Endodermal cell (in vitro differentiated cells): ENCODE data around the gene SHISA9. TPM values are rescaled to one million over a fixed set of nuclear protein-coding genes. Genes with fewer than 3 reads are reported as not detected.

Experiments
- DNase-seq: peaks from one replicate; pipeline ENCODE4 v3.0.0-alpha.2; 2017
- H3K27ac ChIP-seq: 2 replicates; pipeline ENCODE4 v1.5.1; 2013; ENCODE audit warnings: mild to moderate bottlenecking, low read depth, low read length, moderate library complexity
- H3K27me3 ChIP-seq: 2 replicates; pipeline ENCODE4 v1.6.1; 2013; ENCODE audit warnings: mild to moderate bottlenecking, low read length, moderate library complexity; ENCODE audit not compliant: insufficient read depth, control insufficient read depth, poor library complexity, severe bottlenecking
- H3K36me3 ChIP-seq: 2 replicates; pipeline ENCODE4 v1.7.0; 2013; ENCODE audit warnings: mild to moderate bottlenecking, low read length, moderate library complexity; ENCODE audit not compliant: control insufficient read depth, insufficient read depth
- H3K4me1 ChIP-seq: one replicate; pipeline ENCODE4 v1.7.0; 2013; ENCODE audit warnings: low read length; ENCODE audit not compliant: control insufficient read depth, insufficient read depth
- H3K4me3 ChIP-seq: 2 replicates; pipeline ENCODE4 v1.5.1; 2013; ENCODE audit warnings: mild to moderate bottlenecking, low read length, moderate library complexity
- H3K9ac ChIP-seq: 2 replicates; pipeline ENCODE4 v1.6.1; 2013; ENCODE audit warnings: mild to moderate bottlenecking, low read length, moderate library complexity; ENCODE audit not compliant: poor library complexity, severe bottlenecking; ENCODE audit errors: extremely low read depth
- H3K9me3 ChIP-seq: 2 replicates; pipeline ENCODE4 v1.6.1; 2013; ENCODE audit warnings: mild to moderate bottlenecking, low read length, moderate library complexity; ENCODE audit not compliant: control insufficient read depth
- H3K27ac Mint-ChIP-seq: 2 replicates; pipeline ENCODE4 v1.8.0; 2020; ENCODE audit warnings: mixed read lengths
- H3K27me3 Mint-ChIP-seq: 2 replicates; pipeline ENCODE4 v1.8.0; 2021; ENCODE audit warnings: mild to moderate bottlenecking, mixed read lengths; ENCODE audit not compliant: insufficient read depth
- H3K36me3 Mint-ChIP-seq: 2 replicates; pipeline ENCODE4 v1.8.0; 2020; ENCODE audit warnings: low read depth, mixed read lengths
- H3K4me1 Mint-ChIP-seq: 2 replicates; pipeline ENCODE4 v1.8.0; 2020; ENCODE audit warnings: mixed read lengths
- H3K4me3 Mint-ChIP-seq: 2 replicates; pipeline ENCODE4 v1.8.0; 2020; ENCODE audit warnings: mild to moderate bottlenecking, moderate library complexity, mixed read lengths
- H3K9me3 Mint-ChIP-seq: 2 replicates; pipeline ENCODE4 v1.8.0; 2020; ENCODE audit warnings: mild to moderate bottlenecking, mixed read lengths
- WGBS, 2 experiments: methylation state at CpG; one replicate each; pipeline versions ENCODE4 v1.1.5 to v1.1.7; 2013; ENCODE audit warnings: missing lambda C conversion rate in 2 of 2, mixed read lengths in 1 of 2; ENCODE audit not compliant: insufficient coverage in 1 of 2, insufficient read length in 1 of 2; 5-methylcytosine and 5-hydroxymethylcytosine counted together
- total RNA-seq, 2 donors: library from RNA; stranded (reverse); fragmentation: NEBNext Ultra II Directional in 1 of 2; extraction: Animal tissue kit (Norgen Biotek cat#: 25700) in 1 of 2; gene quantifications; 2 replicates in 1 of 2; 3 replicates in 1 of 2; pipeline ENCODE4 v1.2.1, GENCODE V29; 2021
- TF ChIP-seq, protein P1 (sequence below): fragments of 200-600 bp; sonication (generic); conservative IDR thresholded peaks from 2 replicates; pipeline ENCODE4 v1.5.0; 2021; ENCODE audit warnings: antibody characterized with exemption, mild to moderate bottlenecking

Gene SHISA9
- total RNA-seq, 2 donors from 2014 or later: 5.2 to 27.8 TPM

DNA sequence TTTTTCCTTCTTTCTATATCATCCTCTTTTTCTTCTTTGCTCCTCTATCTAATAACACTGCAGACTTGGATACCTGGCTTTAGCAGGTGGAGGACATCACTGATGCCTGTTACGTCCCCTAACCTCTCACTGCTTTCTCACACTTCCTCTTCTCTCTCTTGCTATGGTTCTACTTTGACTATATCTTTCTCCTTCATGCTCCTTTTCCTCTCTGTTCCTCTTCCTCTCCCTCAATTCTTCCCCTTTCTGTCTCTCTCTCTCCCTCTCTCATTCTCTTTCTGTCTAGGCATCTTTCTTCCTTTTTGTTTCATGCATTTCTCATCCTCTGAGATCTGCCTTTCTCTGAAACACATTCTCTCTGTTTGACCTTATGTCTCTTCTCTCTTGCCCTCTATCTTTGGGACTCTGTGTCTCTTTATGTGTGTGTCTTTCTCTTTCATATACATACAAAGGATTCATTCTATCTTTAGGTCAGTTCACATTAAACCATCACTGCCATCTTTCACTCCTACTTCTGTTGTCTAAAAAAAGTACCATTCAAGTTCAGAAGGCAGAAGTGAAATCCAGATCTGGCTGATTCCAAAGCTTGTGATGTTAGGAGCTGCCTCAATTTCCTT is 353.7 kb downstream of the SHISA9 start:
- H3K9ac ChIP-seq: no peak overlapping the region
- Mint-ChIP-seq H3K36me3 (peaks cover 7% of the 10 kb centered on the region), H3K4me1 (peaks cover 2% of the 10 kb centered on the region), H3K27me3 (no peaks in the 10 kb centered on the region), H3K4me3 (no peak overlapping the region), H3K9me3 (peaks cover 22% of the 10 kb centered on the region), H3K27ac (no peak overlapping the region)
- TF ChIP-seq, protein P1, sequence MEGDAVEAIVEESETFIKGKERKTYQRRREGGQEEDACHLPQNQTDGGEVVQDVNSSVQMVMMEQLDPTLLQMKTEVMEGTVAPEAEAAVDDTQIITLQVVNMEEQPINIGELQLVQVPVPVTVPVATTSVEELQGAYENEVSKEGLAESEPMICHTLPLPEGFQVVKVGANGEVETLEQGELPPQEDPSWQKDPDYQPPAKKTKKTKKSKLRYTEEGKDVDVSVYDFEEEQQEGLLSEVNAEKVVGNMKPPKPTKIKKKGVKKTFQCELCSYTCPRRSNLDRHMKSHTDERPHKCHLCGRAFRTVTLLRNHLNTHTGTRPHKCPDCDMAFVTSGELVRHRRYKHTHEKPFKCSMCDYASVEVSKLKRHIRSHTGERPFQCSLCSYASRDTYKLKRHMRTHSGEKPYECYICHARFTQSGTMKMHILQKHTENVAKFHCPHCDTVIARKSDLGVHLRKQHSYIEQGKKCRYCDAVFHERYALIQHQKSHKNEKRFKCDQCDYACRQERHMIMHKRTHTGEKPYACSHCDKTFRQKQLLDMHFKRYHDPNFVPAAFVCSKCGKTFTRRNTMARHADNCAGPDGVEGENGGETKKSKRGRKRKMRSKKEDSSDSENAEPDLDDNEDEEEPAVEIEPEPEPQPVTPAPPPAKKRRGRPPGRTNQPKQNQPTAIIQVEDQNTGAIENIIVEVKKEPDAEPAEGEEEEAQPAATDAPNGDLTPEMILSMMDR: no peak
- WGBS, 2 experiments: 97% methylated on average over 1 of the region's 1 CpG; no CpG with 5 or more reads in 1 of the 2 experiments
- no peaks in the 10 kb centered on the region for H3K27me3 ChIP-seq
- peaks cover 22% of the 10 kb centered on the region for H3K9me3 ChIP-seq
- no peak for DNase-seq
- H3K4me1 ChIP-seq: no peaks in the 10 kb centered on the region
- H3K36me3 ChIP-seq: no peaks in the 10 kb centered on the region
- H3K27ac ChIP-seq: no peak overlapping the region
- H3K4me3 ChIP-seq: no peak overlapping the region

DNA sequence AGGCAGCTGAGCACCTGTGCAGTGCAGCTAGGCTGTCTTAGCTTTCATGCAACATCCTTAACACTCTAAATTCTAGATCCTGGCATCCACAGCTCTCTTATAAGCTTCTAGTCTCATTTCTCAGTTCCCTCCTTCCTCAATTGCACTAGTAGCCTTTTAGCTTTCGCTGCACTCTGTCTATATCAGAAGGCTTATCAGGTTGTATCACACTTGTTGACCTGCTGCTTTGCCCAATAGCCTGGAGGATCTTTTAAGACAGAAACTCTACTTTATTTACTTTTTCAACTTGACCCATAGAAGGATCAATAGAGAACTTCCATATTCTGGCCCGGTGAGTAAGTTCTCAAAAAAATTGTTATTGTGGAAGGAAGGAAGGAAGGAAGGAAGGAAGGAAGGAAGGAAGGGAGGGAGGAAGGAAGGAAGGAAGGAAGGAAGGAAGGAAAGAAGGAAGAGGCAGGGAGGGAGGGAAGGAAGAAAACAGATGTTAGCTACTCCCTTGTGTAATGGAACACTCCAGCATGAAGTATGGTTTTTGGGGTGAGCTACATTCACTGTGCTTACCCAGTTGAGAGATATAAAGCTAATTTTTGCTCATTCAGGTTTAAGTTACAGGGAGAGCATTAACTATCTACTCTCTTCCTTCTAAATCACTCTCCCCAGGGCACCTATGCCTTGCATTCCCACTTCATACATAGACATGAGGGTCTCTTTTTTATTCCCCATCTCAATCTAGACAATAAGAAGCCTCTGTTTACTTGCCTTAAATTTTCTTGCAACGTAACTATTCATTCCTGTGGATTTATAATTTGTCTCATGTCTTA is 361.1 kb downstream of the SHISA9 start:
- H3K4me1 ChIP-seq: no peaks in the 10 kb centered on the region
- Mint-ChIP-seq H3K4me3 (no peak overlapping the region), H3K27me3 (peaks cover 3% of the 10 kb centered on the region), H3K4me1 (no peaks in the 10 kb centered on the region), H3K36me3 (peaks cover 20% of the 10 kb centered on the region), H3K27ac (no peak overlapping the region), H3K9me3 (peaks cover 41% of the 10 kb centered on the region)
- 69 to 94% methylated on average over 2 to 3 of the region's 3 CpGs for WGBS, 2 experiments
- H3K9ac ChIP-seq: no peak overlapping the region
- H3K9me3 ChIP-seq: peaks cover 41% of the 10 kb centered on the region
- DNase-seq: no peak
- no peak overlapping the region for H3K4me3 ChIP-seq
- no peaks in the 10 kb centered on the region for H3K36me3 ChIP-seq
- H3K27me3 ChIP-seq: no peaks in the 10 kb centered on the region
- TF ChIP-seq, protein P1: no peak
- H3K27ac ChIP-seq: no peak overlapping the region

DNA sequence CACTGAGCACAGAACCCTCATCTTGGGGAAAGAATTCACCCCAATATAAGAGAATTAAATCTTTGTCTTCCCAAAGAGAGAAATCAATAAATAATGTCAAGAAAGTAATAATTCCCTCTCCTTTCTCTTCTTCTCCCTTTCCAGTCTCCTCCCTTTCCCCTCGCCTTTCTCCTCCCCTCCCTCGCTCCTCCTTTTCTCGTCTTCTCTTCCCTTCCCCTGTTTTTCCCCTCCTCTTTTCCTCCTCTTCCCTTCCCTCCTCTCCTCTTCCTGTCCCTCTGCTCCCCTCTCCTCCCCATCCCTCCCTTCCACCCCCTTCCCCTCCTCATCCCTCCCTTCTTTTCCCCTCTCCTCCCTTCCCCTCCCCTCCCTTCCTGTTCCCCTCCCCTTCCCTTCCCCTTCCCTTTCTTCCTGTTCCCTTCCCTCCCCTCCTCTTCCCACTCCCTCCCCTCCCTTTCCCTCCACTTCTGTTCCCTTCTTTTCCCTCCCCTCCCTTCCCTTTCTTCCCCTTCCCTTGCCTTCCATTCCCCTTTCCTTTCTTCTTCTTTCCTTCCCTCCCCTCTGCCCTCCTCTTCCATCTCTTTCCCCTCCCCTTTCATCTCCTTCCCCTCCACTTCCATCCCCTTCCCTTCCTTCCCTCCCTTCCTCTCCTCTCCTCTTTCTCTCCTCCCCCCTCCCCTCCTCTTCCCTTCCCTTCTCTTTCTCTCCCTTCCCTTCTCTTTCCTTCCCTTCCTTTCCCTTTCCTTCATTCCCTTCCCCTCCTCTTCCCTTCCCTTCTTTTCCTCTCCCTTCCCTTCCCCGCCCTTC is 363.6 kb downstream of the SHISA9 start:
- peaks cover 21% of the 10 kb centered on the region for H3K9me3 ChIP-seq
- H3K4me3 Mint-ChIP-seq: no peak overlapping the region
- no peak overlapping the region for H3K27ac Mint-ChIP-seq
- TF ChIP-seq, protein P1: no peak
- WGBS, 2 experiments: 91 to 100% methylated on average over 3 to 4 of the region's 4 CpGs
- H3K27me3 ChIP-seq: no peaks in the 10 kb centered on the region
- peaks cover 3% of the 10 kb centered on the region for H3K27me3 Mint-ChIP-seq
- H3K36me3 Mint-ChIP-seq: peaks cover 12% of the 10 kb centered on the region
- H3K36me3 ChIP-seq: no peaks in the 10 kb centered on the region
- H3K4me1 ChIP-seq: no peaks in the 10 kb centered on the region
- no peak for DNase-seq
- no peak overlapping the region for H3K27ac ChIP-seq
- no peak overlapping the region for H3K9ac ChIP-seq
- H3K9me3 Mint-ChIP-seq: peaks cover 21% of the 10 kb centered on the region
- H3K4me3 ChIP-seq: no peak overlapping the region
- peaks cover 9% of the 10 kb centered on the region for H3K4me1 Mint-ChIP-seq
